Measurements from ENCODE around the gene GTPBP6.
"Not testable (repeated sequence)": the region's sequence is repeated elsewhere in the genome, so short reads cannot be mapped to it uniquely, and the experiment has no call there.

Gene GTPBP6

GRCh38 chrX:261167-261918 lies 57.3 kb downstream of the GTPBP6 start:
- no peak for DNase-seq

GRCh38 chrX:259692-260355 lies 58.8 kb downstream of the GTPBP6 start:
- DNase-seq = no peak

- no peak for DNase-seq
These were observed 60.1 kb downstream of the GTPBP6 start for GRCh38 chrX:258291-259040.

GRCh38 chrX:257681-258289 lies 60.8 kb downstream of the GTPBP6 start:
- DNase-seq = no peak

GRCh38 chrX:257054-257453 lies 61.5 kb downstream of the GTPBP6 start:
- DNase-seq = not testable (repeated sequence)

- no peak for DNase-seq
These were observed 62.7 kb downstream of the GTPBP6 start for GRCh38 chrX:255923-256331.

Data from DMS79 treated with DMSO at 0.1 percent for 48 hours (cell line).